ENCODE data around the gene GNAO1.

GNAO1 gene

DNA sequence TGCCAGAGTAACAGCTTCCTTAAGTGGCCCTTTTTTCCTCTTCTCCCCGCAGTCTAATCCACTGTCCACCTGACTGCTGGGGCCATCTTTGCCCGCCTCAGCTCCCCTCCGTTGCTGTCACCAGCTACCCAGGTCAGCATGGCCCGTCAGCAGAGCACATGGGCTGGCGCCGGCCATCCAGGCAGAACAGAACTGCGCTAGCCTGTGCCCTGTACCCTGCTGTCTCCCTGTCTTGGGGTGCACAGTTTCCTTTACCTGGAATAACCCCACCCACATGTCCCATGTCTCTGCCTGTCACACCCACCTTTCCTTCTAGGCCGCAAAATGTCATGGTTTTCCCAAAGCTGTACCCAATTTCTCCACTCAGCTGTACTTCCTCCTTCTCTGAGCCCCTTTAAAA lies 55.7 kb downstream of the GNAO1 start:
- Histone ChIP-seq H3K27ac (no peak overlapping the region), H3K36me3 (no peaks in the 10 kb centered on the region), H3K4me3 (ENCODE audit: low read depth in 1 of 2, low read length in 1 of 2) (no peak overlapping the region), H3K4me1 (ENCODE audit: control insufficient read depth in 1 of 2, insufficient read depth in 1 of 2, low read depth in 1 of 2, low read length in 1 of 2) (no peaks in the 10 kb centered on the region), H3K9me3 (no peaks in the 10 kb centered on the region), H3K27me3 (no peaks in the 10 kb centered on the region)
- TF ChIP-seq CTCF (IDR thresholded peaks at IDR 0.05), result no peak

- no peak for TF ChIP-seq CTCF (IDR thresholded peaks at IDR 0.05)
- Histone ChIP-seq H3K9me3 (no peaks in the 10 kb centered on the region), H3K27ac (no peak overlapping the region), H3K27me3 (no peaks in the 10 kb centered on the region), H3K4me3 (ENCODE audit: low read depth in 1 of 2, low read length in 1 of 2) (no peak overlapping the region), H3K4me1 (ENCODE audit: control insufficient read depth in 1 of 2, insufficient read depth in 1 of 2, low read depth in 1 of 2, low read length in 1 of 2) (no peaks in the 10 kb centered on the region), H3K36me3 (no peaks in the 10 kb centered on the region)
Observed at GRCh38 chr16:56247808-56248207, 56.5 kb downstream of the GNAO1 start.

GRCh38 chr16:56252835-56253234 lies 61.5 kb downstream of the GNAO1 start:
- Histone ChIP-seq H3K27me3 (no peaks in the 10 kb centered on the region), H3K4me3 (ENCODE audit: low read depth in 1 of 2, low read length in 1 of 2) (no peak overlapping the region), H3K9me3 (no peaks in the 10 kb centered on the region), H3K4me1 (ENCODE audit: control insufficient read depth in 1 of 2, insufficient read depth in 1 of 2, low read depth in 1 of 2, low read length in 1 of 2) (no peaks in the 10 kb centered on the region), H3K27ac (no peak overlapping the region), H3K36me3 (no peaks in the 10 kb centered on the region)
- no peak for TF ChIP-seq CTCF (IDR thresholded peaks at IDR 0.05)

GRCh38 chr16:56255904-56256303 lies 64.6 kb downstream of the GNAO1 start:
- TF ChIP-seq CTCF (IDR thresholded peaks at IDR 0.05), result no peak
- no peak overlapping the region for H3K27ac ChIP-seq
- H3K36me3 ChIP-seq, result no peaks in the 10 kb centered on the region
- no peaks in the 10 kb centered on the region for H3K27me3 ChIP-seq
- no peaks in the 10 kb centered on the region for H3K9me3 ChIP-seq
- no peak overlapping the region for H3K4me3 ChIP-seq (ENCODE audit: low read depth in 1 of 2, low read length in 1 of 2)
- H3K4me1 ChIP-seq (ENCODE audit: control insufficient read depth in 1 of 2, insufficient read depth in 1 of 2, low read depth in 1 of 2, low read length in 1 of 2), result no peaks in the 10 kb centered on the region

GRCh38 chr16:56257239-56257638 lies 66.0 kb downstream of the GNAO1 start:
- no peak overlapping the region for H3K4me3 ChIP-seq (ENCODE audit: low read depth in 1 of 2, low read length in 1 of 2)
- no peaks in the 10 kb centered on the region for H3K4me1 ChIP-seq (ENCODE audit: control insufficient read depth in 1 of 2, insufficient read depth in 1 of 2, low read depth in 1 of 2, low read length in 1 of 2)
- no peaks in the 10 kb centered on the region for H3K9me3 ChIP-seq
- peaks cover 7% of the 10 kb centered on the region for H3K27me3 ChIP-seq
- H3K36me3 ChIP-seq, result no peaks in the 10 kb centered on the region
- no peak overlapping the region for H3K27ac ChIP-seq
- TF ChIP-seq CTCF (IDR thresholded peaks at IDR 0.05), result no peak

All from neutrophil (primary cell).